Cardiac muscle cell (in vitro differentiated cells and primary cell): Measurements from ENCODE around the gene BHLHE23. TPM values are rescaled to one million over a fixed set of nuclear protein-coding genes. Genes with fewer than 3 reads are reported as not detected.
A peak's percentile ranks its signal among the peaks of the same experiment; 100 is the strongest.

Experiments
- DNase-seq, 2 donors: peaks; one replicate each; pipeline versions ENCODE4 v3.0.0 to v3.0.0-alpha.2; 2010 to 2017; ENCODE audit warnings: low read depth in 1 of 2, low spot score in 1 of 2
- H3K27ac ChIP-seq: fragments of 200-600 bp; sonication (generic); 2 replicates; pipeline ENCODE4 v1.5.1; 2016
- H3K27me3 ChIP-seq: fragments of 200-600 bp; sonication (generic); 2 replicates; pipeline ENCODE4 v1.6.0; 2016; ENCODE audit warnings: control low read depth
- H3K36me3 ChIP-seq: fragments of 200-600 bp; sonication (generic); 2 replicates; pipeline ENCODE4 v1.5.1; 2016; ENCODE audit warnings: control low read depth
- H3K4me1 ChIP-seq: fragments of 200-600 bp; sonication (generic); 2 replicates; pipeline ENCODE4 v1.8.1; 2017; ENCODE audit warnings: low read depth, mild to moderate bottlenecking, mixed run types
- H3K4me3 ChIP-seq: fragments of 200-600 bp; sonication (generic); 2 replicates; pipeline ENCODE4 v1.5.1; 2016; ENCODE audit warnings: mild to moderate bottlenecking
- H3K9me3 ChIP-seq: fragments of 200-600 bp; sonication (generic); 2 replicates; pipeline ENCODE4 v1.5.1; 2017; ENCODE audit warnings: low read depth, mild to moderate bottlenecking, control low read depth
- polyA plus RNA-seq: library from polyadenylated mRNA; unstranded; fragments of >200 nt; fragmentation: Nextera tagmentation; extraction: Ambion mirVana; gene quantifications from 2 replicates; pipeline ENCODE4 v1.2.1, GENCODE V29; 2016
- total RNA-seq: library from RNA; depleted of rRNA; stranded (reverse); fragments of >200 nt; gene quantifications from 2 replicates; pipeline ENCODE4 v1.2.3, GENCODE V29; 2016
- TF ChIP-seq, protein P1 (sequence below): IDR thresholded peaks from 2 replicates; pipeline ENCODE4 v1.5.1; 2012; ENCODE audit warnings: low read depth, mild to moderate bottlenecking, low read length

The BHLHE23 gene
- total and polyA plus RNA-seq, 2 experiments from 2014 or later, result not detected

DNA sequence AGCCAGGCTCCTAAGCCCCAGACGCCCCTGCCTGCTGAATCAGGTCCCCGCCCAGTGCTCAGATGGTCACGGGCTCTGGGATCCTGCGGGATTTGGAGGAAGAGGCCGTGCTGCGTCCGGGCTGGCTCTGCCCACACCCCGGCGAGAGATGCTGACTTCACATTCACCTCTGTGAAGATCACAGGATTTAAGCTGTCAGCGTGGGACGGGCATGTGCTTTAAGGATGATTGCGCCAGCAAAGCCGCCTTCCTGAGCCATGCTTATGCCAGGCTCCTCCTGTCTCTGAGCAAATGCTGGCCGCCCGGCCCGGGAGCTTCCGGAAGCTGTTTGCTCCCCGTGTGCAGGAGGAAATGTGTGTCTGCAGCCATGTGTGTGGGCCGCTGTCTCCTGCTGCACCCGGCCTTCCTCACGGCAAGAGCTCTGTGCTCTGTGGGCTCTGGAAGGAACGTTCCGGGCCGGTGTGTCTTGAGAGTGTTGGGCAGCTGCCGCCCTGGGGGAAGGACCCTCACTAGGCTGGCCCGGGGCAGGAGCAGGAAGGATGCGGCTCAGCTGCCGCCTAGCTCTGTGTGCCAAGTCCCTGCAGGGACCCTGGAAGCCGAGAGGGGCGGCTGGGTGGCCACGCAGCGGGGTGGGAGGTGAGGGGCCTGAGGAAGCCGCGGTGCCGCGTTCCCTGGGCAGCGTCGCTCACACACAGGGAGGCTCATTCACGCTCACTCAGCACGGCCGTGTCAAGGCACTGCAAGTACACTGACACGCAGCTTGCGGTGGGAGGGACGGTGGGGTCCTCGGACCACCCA lies 19.0 kb upstream of the BHLHE23 start:
- no peak overlapping the region for H3K4me3 ChIP-seq
- peak in 1 of 2 donors; percentile 61 for DNase-seq
- TF ChIP-seq, protein P1, sequence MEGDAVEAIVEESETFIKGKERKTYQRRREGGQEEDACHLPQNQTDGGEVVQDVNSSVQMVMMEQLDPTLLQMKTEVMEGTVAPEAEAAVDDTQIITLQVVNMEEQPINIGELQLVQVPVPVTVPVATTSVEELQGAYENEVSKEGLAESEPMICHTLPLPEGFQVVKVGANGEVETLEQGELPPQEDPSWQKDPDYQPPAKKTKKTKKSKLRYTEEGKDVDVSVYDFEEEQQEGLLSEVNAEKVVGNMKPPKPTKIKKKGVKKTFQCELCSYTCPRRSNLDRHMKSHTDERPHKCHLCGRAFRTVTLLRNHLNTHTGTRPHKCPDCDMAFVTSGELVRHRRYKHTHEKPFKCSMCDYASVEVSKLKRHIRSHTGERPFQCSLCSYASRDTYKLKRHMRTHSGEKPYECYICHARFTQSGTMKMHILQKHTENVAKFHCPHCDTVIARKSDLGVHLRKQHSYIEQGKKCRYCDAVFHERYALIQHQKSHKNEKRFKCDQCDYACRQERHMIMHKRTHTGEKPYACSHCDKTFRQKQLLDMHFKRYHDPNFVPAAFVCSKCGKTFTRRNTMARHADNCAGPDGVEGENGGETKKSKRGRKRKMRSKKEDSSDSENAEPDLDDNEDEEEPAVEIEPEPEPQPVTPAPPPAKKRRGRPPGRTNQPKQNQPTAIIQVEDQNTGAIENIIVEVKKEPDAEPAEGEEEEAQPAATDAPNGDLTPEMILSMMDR, result no peak
- H3K9me3 ChIP-seq, result no peaks in the 10 kb centered on the region
- H3K4me1 ChIP-seq, result no peaks in the 10 kb centered on the region
- H3K36me3 ChIP-seq, result no peaks in the 10 kb centered on the region
- H3K27ac ChIP-seq, result no peak overlapping the region
- peaks cover 39% of the 10 kb centered on the region for H3K27me3 ChIP-seq

DNA sequence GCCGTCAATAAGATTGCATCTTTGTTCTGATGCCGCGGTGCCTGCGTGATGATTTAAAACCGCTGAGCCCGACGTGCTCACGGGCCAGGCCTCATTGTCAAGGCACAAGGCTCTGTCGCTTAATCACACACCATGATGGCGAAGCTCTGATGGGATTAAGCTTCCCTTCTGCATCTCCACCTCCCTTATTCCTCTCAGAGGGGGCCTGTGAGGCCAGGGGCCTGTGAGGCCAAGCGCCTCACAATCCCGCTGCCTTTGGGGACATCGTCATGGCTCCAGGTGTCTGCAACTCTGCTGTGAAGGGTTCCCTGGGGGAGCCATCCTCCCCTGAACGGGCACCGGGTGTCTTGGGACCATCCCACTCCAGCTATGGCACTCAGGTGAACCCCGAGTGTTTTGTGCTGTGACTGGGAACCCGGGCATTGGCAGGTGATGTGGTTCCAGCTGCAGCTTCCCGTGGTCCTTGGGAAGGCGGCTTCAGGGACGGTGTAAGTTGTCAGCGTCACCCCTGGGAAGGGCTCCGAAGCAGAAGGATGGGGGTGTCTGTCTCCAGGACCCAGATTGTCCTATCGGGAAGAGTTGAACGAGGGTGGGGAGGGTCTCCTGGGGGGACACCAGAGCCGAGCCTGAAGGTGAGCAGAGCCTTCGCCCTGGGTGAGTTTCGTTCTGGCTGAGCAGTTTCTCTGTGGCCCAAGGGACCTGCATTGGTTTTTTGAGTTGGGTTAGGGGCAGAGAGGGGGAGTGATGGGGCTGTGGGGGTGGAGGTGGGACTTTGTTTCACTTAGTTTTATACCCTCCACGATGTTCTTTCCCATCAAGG lies 18.0 kb upstream of the BHLHE23 start:
- TF ChIP-seq, protein P1, result no peak
- DNase-seq, result no peak
- H3K4me1 ChIP-seq, result no peaks in the 10 kb centered on the region

DNA sequence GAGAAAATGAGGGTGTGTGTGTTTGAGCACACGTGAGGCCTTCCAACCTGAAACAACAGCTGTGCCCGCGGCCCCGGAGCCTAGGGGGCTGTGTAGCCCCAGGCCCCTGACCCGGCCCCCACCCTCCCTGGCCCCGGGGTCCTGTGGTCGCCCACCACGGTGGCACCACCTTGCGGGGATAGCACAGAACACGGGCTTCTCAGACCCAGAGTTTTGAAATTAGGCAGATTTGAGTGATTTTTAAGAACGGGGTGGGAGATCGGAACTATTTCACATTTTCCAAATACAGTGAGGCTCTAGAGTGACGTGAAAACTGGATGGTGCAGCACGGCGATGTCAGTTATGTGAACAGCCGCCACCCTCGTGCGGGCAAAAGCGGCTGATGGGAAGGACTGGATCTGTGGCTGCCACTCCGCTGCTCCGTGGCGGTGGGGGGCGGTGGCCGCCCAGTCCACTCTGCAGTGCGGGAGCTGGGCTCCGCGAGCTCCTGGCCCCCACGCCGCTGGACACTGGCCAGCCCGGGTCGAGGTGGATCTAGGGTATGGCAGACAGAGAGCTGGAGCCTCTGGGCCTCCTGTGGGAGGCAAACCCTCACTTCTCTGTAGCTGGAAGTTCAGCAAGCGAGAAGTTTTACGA lies 17.3 kb upstream of the BHLHE23 start:
- DNase-seq, result no peak
- Histone ChIP-seq H3K4me3 (no peak overlapping the region), H3K9me3 (no peaks in the 10 kb centered on the region), H3K27ac (no peak overlapping the region), H3K27me3 (peaks cover 26% of the 10 kb centered on the region), H3K36me3 (no peaks in the 10 kb centered on the region), H3K4me1 (no peaks in the 10 kb centered on the region)
- TF ChIP-seq, protein P1, result no peak

More for the DNA sequence above, 18.0 kb upstream of the BHLHE23 start:
- Histone ChIP-seq H3K27me3 (peaks cover 30% of the 10 kb centered on the region), H3K36me3 (no peaks in the 10 kb centered on the region), H3K4me3 (no peak overlapping the region), H3K27ac (no peak overlapping the region), H3K9me3 (no peaks in the 10 kb centered on the region)

DNA sequence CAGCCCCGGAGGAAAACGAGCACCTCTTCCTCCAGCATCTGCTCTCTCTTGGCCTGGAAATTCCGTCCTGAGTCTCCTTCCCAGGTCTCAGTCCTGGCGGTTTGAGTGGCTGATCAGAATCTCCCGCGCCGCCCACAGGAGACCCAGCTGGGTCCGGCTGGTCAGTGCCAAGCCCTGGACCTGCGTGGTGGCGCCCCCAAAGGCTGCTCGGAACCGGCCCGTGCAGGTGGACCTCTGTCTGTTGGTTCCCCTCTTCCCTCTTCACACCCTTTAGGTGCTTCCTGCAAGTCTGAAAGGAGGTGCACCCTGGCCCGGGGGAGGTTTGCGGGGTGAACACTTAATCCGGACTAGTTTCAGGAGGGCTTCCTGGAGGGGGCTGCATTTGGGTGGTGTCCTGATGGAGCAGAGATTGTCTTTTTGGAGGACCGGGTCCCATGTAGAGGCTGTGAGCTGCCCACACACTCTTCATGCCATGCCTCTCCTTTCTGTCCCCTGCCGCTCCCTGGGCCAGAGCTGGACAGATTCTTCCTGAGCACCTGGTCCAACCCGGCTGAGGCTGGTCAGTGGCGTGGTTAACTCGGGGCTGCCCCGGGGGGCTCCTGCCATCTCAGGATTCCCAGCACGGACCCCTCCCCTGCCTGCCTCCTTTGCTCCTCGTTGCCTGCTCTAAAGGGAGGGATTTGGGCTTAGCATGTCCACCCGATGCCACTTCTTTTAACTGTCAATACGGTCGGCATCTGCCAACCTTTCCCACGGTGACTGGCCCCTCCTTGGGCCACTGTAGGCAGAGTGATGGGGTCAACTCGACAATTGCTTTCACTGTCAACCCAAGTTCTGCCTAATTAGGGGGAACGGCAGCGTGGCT lies 16.5 kb upstream of the BHLHE23 start:
- peaks cover 21% of the 10 kb centered on the region for H3K27me3 ChIP-seq
- H3K27ac ChIP-seq, result no peak overlapping the region
- H3K9me3 ChIP-seq, result no peaks in the 10 kb centered on the region
- H3K4me1 ChIP-seq, result no peaks in the 10 kb centered on the region
- H3K36me3 ChIP-seq, result no peaks in the 10 kb centered on the region
- no peak overlapping the region for H3K4me3 ChIP-seq
- DNase-seq, result no peak
- TF ChIP-seq, protein P1, result no peak

DNA sequence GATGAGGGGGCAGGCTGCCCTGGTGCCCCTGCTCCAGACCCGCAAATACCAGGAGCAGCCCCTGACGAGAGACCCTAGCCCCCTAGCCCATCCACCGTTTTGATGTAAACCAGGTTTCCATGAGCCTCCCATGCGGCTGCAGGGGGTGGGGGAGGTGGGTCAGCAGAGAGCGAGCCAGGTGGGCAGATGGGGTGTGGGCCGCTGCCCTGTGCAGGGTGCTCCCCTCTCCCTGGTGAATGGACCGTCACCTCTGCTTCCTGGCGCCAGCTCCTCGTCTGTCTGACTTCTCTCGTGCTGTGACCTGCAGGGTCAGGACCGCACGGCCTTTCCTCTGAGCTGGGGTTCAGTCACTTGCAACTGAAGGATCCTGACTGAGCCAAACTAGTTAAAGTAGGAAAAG lies 15.7 kb upstream of the BHLHE23 start:
- DNase-seq, result no peak
- Histone ChIP-seq H3K9me3 (no peaks in the 10 kb centered on the region), H3K4me1 (no peaks in the 10 kb centered on the region), H3K36me3 (no peaks in the 10 kb centered on the region), H3K4me3 (no peak overlapping the region), H3K27ac (no peak overlapping the region), H3K27me3 (peaks cover 16% of the 10 kb centered on the region)
- TF ChIP-seq, protein P1, result no peak
